ENCODE measurements around the gene CMPK1. TPM values are rescaled to one million over a fixed set of nuclear protein-coding genes. Genes with fewer than 3 reads are reported as not detected.

CMPK1 gene
- total and polyA plus RNA-seq, 2 donors (not counting 1 experiment from before 2014, with no cell fraction given): 65.1 to 87.4 TPM

- H3K4me2 ChIP-seq (ENCODE audit: extremely low read depth, insufficient read depth, low read length): no peak overlapping the region
- H3K4me1 ChIP-seq (ENCODE audit: control insufficient read depth, extremely low read depth, insufficient read depth, low read length): no peaks in the 10 kb centered on the region
- no peaks in the 10 kb centered on the region for H3K9me3 ChIP-seq (ENCODE audit: control insufficient read depth, insufficient read depth, low read depth, low read length)
- H2AFZ ChIP-seq (ENCODE audit: low read length): no peak overlapping the region
- no peak for DNase-seq (ENCODE audit: low read depth in 2 of 2)
- H3K9ac ChIP-seq (ENCODE audit: insufficient read depth, low read length): no peak overlapping the region
- no peaks in the 10 kb centered on the region for H4K20me1 ChIP-seq (ENCODE audit: control insufficient read depth, extremely low read depth, insufficient read depth, low read length)
- no peaks in the 10 kb centered on the region for H3K36me3 ChIP-seq (ENCODE audit: control insufficient read depth, insufficient read depth, low read length)
- peaks cover 21% of the 10 kb centered on the region for H3K79me2 ChIP-seq (ENCODE audit: control insufficient read depth, insufficient read depth, low read length)
- H3K27ac ChIP-seq (ENCODE audit: insufficient read depth, low read length): no peak overlapping the region
- no peak for TF ChIP-seq EZH2 (IDR thresholded peaks at IDR 0.05; ENCODE audit: low read length, missing control alignments)
- no peak for TF ChIP-seq CTCF (conservative IDR thresholded peaks at IDR 0.05 in 1 of 2, IDR thresholded peaks at IDR 0.05 in 1 of 2; ENCODE audit: low read depth in 1 of 2, low read length in 2 of 2)
- H3K27me3 ChIP-seq (ENCODE audit: control insufficient read depth, insufficient read depth, low read length): no peaks in the 10 kb centered on the region
- no peak overlapping the region for H3K4me3 ChIP-seq (replicated peaks in 1 of 4; ENCODE audit: control extremely low read depth in 1 of 4, insufficient read depth in 1 of 4, low read depth in 3 of 4, low read length in 4 of 4)
These were observed 1.7 kb upstream of the CMPK1 start for GRCh38 chr1:47331875-47332274.

- H3K4me2 ChIP-seq (ENCODE audit: extremely low read depth, insufficient read depth, low read length): peak overlapping the region; percentile 69
- no peaks in the 10 kb centered on the region for H4K20me1 ChIP-seq (ENCODE audit: control insufficient read depth, extremely low read depth, insufficient read depth, low read length)
- no peak for DNase-seq (ENCODE audit: low read depth in 2 of 2)
- H2AFZ ChIP-seq (ENCODE audit: low read length): peak overlapping the region; percentile 79
- peaks cover 29% of the 10 kb centered on the region for H3K79me2 ChIP-seq (ENCODE audit: control insufficient read depth, insufficient read depth, low read length)
- no peaks in the 10 kb centered on the region for H3K27me3 ChIP-seq (ENCODE audit: control insufficient read depth, insufficient read depth, low read length)
- peak overlapping the region; percentile 37 for H3K9ac ChIP-seq (ENCODE audit: insufficient read depth, low read length)
- no peaks in the 10 kb centered on the region for H3K4me1 ChIP-seq (ENCODE audit: control insufficient read depth, extremely low read depth, insufficient read depth, low read length)
- H3K9me3 ChIP-seq (ENCODE audit: control insufficient read depth, insufficient read depth, low read depth, low read length): no peaks in the 10 kb centered on the region
- peak overlapping the region; percentile 49 to 96 (median 77) for H3K4me3 ChIP-seq (replicated peaks in 1 of 4; ENCODE audit: control extremely low read depth in 1 of 4, insufficient read depth in 1 of 4, low read depth in 3 of 4, low read length in 4 of 4)
- peak overlapping the region; percentile 85 for H3K27ac ChIP-seq (ENCODE audit: insufficient read depth, low read length)
- no peak for TF ChIP-seq EZH2 (IDR thresholded peaks at IDR 0.05; ENCODE audit: low read length, missing control alignments)
- no peak for TF ChIP-seq CTCF (conservative IDR thresholded peaks at IDR 0.05 in 1 of 2, IDR thresholded peaks at IDR 0.05 in 1 of 2; ENCODE audit: low read depth in 1 of 2, low read length in 2 of 2)
- H3K36me3 ChIP-seq (ENCODE audit: control insufficient read depth, insufficient read depth, low read length): no peaks in the 10 kb centered on the region
These were observed 612 bp upstream of the CMPK1 start for GRCh38 chr1:47332779-47333577.

- H3K36me3 ChIP-seq (ENCODE audit: control insufficient read depth, insufficient read depth, low read length): no peaks in the 10 kb centered on the region
- peak overlapping the region; percentile 98 for H3K4me2 ChIP-seq (ENCODE audit: extremely low read depth, insufficient read depth, low read length)
- no peaks in the 10 kb centered on the region for H4K20me1 ChIP-seq (ENCODE audit: control insufficient read depth, extremely low read depth, insufficient read depth, low read length)
- peak overlapping the region; percentile 85 for H3K27ac ChIP-seq (ENCODE audit: insufficient read depth, low read length)
- H3K4me1 ChIP-seq (ENCODE audit: control insufficient read depth, extremely low read depth, insufficient read depth, low read length): no peaks in the 10 kb centered on the region
- peak overlapping the region; percentile 93 for H3K9ac ChIP-seq (ENCODE audit: insufficient read depth, low read length)
- DNase-seq (ENCODE audit: low read depth in 2 of 2): peak; percentile 75 to 76
- peak overlapping the region; percentile 53 to 86 (median 77) for H3K4me3 ChIP-seq (replicated peaks in 1 of 4; ENCODE audit: control extremely low read depth in 1 of 4, insufficient read depth in 1 of 4, low read depth in 3 of 4, low read length in 4 of 4)
- H3K79me2 ChIP-seq (ENCODE audit: control insufficient read depth, insufficient read depth, low read length): peaks cover 38% of the 10 kb centered on the region
- TF ChIP-seq CTCF (conservative IDR thresholded peaks at IDR 0.05 in 1 of 2, IDR thresholded peaks at IDR 0.05 in 1 of 2; ENCODE audit: low read depth in 1 of 2, low read length in 2 of 2) (peak; percentile 19 to 35), EZH2 (IDR thresholded peaks at IDR 0.05; ENCODE audit: low read length, missing control alignments) (no peak)
- peak overlapping the region; percentile 57 for H2AFZ ChIP-seq (ENCODE audit: low read length)
- no peaks in the 10 kb centered on the region for H3K9me3 ChIP-seq (ENCODE audit: control insufficient read depth, insufficient read depth, low read depth, low read length)
- no peaks in the 10 kb centered on the region for H3K27me3 ChIP-seq (ENCODE audit: control insufficient read depth, insufficient read depth, low read length)
These were observed 553 bp downstream of the CMPK1 start for GRCh38 chr1:47333922-47334764.
